ENCODE results near the gene AGBL5. TPM values are rescaled to one million over a fixed set of nuclear protein-coding genes. Genes with fewer than 3 reads are reported as not detected.

Gene AGBL5
- total and polyA plus RNA-seq, 9 of the 15 experiments (the other 6 are each of a cell fraction or from before 2014, with no cell fraction given) = 3.3 to 52.7 (median 26.2) TPM

- Histone ChIP-seq H3K4me3 (no peak overlapping the region), H3K79me2 (ENCODE audit: control insufficient read depth, insufficient read depth, low read length) (0 out of 3 replicates have a peak, but pooled peaks cover 5% of the 10 kb centered on the region), H2AFZ (ENCODE audit: low read depth, low read length) (no peak overlapping the region), H4K20me1 (replicated peaks; ENCODE audit: control insufficient read depth, insufficient read depth, low read length) (no peaks in the 10 kb centered on the region; the same call in 1 of the 2 replicates), H3K9me3 (replicated peaks; ENCODE audit: control insufficient read depth, insufficient read depth, low read depth, low read length) (no peaks in the 10 kb centered on the region), H3K27me3 (ENCODE audit: control insufficient read depth in 2 of 2, insufficient read depth in 2 of 2, low read length in 2 of 2) (no peaks in the 10 kb centered on the region), H3K27ac (ENCODE audit: extremely low read depth, low read depth, low read length) (no peak overlapping the region), H3K9me1 (ENCODE audit: control insufficient read depth, insufficient read depth, low read length) (no peaks in the 10 kb centered on the region), H3K9ac (ENCODE audit: insufficient read depth in 1 of 2, low read depth in 2 of 2, low read length in 2 of 2) (peak overlapping the region in 1 of 2 experiments; percentile 54; a peak in 2 of 4 replicates), H3K4me1 (replicated peaks in 1 of 2; ENCODE audit: control insufficient read depth in 2 of 2, insufficient read depth in 2 of 2, low read length in 2 of 2) (peaks cover 28 to 36% of the 10 kb centered on the region in 2 experiments; a peak in 4 of 5 replicates), H3K36me3 (ENCODE audit: control insufficient read depth, insufficient read depth, low read length) (peaks cover 54% of the 10 kb centered on the region), H3K4me2 (ENCODE audit: insufficient read depth, low read length) (no peak overlapping the region)
- no peak for ATAC-seq
- ChIA-PET CTCF (ENCODE audit: low intra/inter-chr PET ratio) (no interaction called here), POLR2A (interaction anchor here (0.8 to 10.5 kb wide), 3 partner anchors 7 to 25 kb away, joined by 3 to 112 read pairs (median 24); partner anchors contain the start of gene EMILIN1)
- no peak for DNase-seq (ENCODE audit: extremely low read depth in 1 of 4, low spot score in 3 of 4)
- WGBS (ENCODE audit: insufficient coverage, low coverage, missing lambda C conversion rate) = 77% methylated on average over 11 of the region's 11 CpGs
- no peak for FAIRE-seq
- intact Hi-C loops (cut with micrococcal nuclease) (no loop called here), in situ Hi-C loops (cut with MboI) (no loop called here)
- 0 out of 2 replicates have a peak, but pooled peaks have one; percentile 21 for TF ChIP-seq SP1 (CRISPR knock-in tag; IDR thresholded peaks at IDR 0.05)
- 0 out of 2 replicates have a peak, but pooled peaks have one; percentile 9 for TF ChIP-seq CEBPG (CRISPR knock-in tag; IDR thresholded peaks at IDR 0.05)
- no peak for TF ChIP-seq CEBPG (tag; conservative IDR thresholded peaks at IDR 0.05 in 1 of 2, IDR thresholded peaks at IDR 0.05 in 1 of 2)
- TF ChIP-seq TOE1 (IDR thresholded peaks at IDR 0.05; ENCODE audit: borderline replicate concordance) = no peak
- no peak for TF ChIP-seq TOE1 (CRISPR knock-in tag; IDR thresholded peaks at IDR 0.05; ENCODE audit: borderline replicate concordance, low read depth)
- TF ChIP-seq E2F5 (CRISPR knock-in tag; IDR thresholded peaks at IDR 0.05) = no peak
- no TSS peak for BruUV-seq (replicated peaks)
These were observed 1.9 kb downstream of the AGBL5 start for GRCh38 chr2:27053321-27053720.
